ENCODE measurements around the gene EXT2. TPM values are rescaled to one million over a fixed set of nuclear protein-coding genes. Genes with fewer than 3 reads are reported as not detected.
A peak's percentile ranks its signal among the peaks of the same experiment; 100 is the strongest.

The EXT2 gene
- total RNA-seq, 1 donor from 2014 or later: 35.6 TPM

GRCh38 chr11:44188643-44189042 lies 93.2 kb downstream of the EXT2 start:
- H3K9me3 Mint-ChIP-seq: peaks cover 28% of the 10 kb centered on the region
- H3K27ac Mint-ChIP-seq: no peak overlapping the region
- H3K4me3 Mint-ChIP-seq (ENCODE audit: low read depth): no peak overlapping the region
- H3K27me3 Mint-ChIP-seq (ENCODE audit: low read depth): no peaks in the 10 kb centered on the region
- H3K4me1 Mint-ChIP-seq (ENCODE audit: low read depth): peaks cover 37% of the 10 kb centered on the region
- DNase-seq (ENCODE audit: low spot score): no peak
- H3K36me3 Mint-ChIP-seq (ENCODE audit: low read depth): peaks cover 48% of the 10 kb centered on the region
- intact Hi-C loops (cut with micrococcal nuclease): no loop called here

- Mint-ChIP-seq H3K9me3 (peaks cover 28% of the 10 kb centered on the region), H3K27ac (no peak overlapping the region), H3K4me3 (ENCODE audit: low read depth) (no peak overlapping the region), H3K27me3 (ENCODE audit: low read depth) (no peaks in the 10 kb centered on the region), H3K4me1 (ENCODE audit: low read depth) (peaks cover 34% of the 10 kb centered on the region), H3K36me3 (ENCODE audit: low read depth) (peaks cover 59% of the 10 kb centered on the region)
- intact Hi-C loops (cut with micrococcal nuclease): loop anchor here (10.0 kb wide), 2 partner anchors 325 to 335 kb away; no protein-coding TSS in a partner anchor
- no peak for DNase-seq (ENCODE audit: low spot score)
Observed at GRCh38 chr11:44189986-44190882, 94.8 kb downstream of the EXT2 start.

DNA sequence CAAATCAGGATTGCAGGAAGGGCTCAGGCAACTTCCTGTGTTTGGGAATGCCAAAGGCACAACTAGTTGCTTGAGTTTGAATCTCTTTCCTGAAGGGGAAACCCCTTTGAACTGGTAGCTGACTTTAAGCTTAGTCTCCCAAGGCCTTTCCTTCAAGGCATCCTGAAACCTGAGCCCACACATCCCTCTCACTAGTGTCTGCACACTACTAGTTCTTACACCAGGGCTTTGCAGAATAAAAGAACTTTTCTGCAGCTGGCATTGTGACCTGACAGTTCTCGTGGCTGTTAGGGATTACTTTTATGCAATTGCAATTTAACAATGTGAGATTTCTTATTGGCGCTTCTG lies 95.4 kb downstream of the EXT2 start:
- H3K27me3 Mint-ChIP-seq (ENCODE audit: low read depth): no peaks in the 10 kb centered on the region
- H3K9me3 Mint-ChIP-seq: peaks cover 28% of the 10 kb centered on the region
- no peak overlapping the region for H3K4me3 Mint-ChIP-seq (ENCODE audit: low read depth)
- H3K36me3 Mint-ChIP-seq (ENCODE audit: low read depth): peaks cover 59% of the 10 kb centered on the region
- intact Hi-C loops (cut with micrococcal nuclease): loop anchor here (10.0 kb wide), 2 partner anchors 326 to 334 kb away; no protein-coding TSS in a partner anchor
- no peak overlapping the region for H3K27ac Mint-ChIP-seq
- DNase-seq (ENCODE audit: low spot score): no peak
- H3K4me1 Mint-ChIP-seq (ENCODE audit: low read depth): peaks cover 30% of the 10 kb centered on the region

DNA sequence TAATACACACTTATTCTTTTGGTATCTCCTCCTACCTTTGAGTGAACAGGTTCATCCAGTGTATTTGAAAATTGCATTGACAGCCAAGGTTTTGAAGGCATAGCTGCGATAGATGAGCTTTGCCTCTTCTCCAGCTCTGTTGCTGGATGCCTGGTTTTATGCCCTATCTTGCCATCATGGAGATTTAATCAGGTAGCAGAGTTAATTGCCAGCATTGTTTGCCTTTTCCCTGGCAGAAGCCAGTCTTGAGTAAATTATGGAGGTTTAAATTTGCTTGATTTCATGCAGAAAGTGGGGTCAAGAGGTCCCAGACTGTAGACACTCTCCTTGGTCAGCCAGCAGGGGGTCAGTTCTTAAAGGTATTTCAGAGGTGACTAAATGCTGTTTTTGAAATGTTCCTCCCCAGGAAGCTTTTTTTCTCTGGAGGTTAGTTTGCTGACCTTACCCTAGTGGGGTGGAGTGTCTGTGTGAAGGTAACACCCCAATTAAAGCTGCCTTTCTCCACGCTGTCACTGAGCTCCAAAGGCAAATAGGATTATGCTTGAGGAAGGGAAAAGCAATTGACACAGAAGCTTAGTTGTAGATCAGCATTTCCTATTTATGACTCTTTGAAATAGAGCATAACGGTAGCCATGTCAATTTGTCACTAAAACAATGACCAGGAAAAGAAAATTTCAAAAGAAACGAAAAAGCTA lies 96.0 kb downstream of the EXT2 start:
- H3K4me1 Mint-ChIP-seq (ENCODE audit: low read depth): peaks cover 30% of the 10 kb centered on the region
- no peak overlapping the region for H3K4me3 Mint-ChIP-seq (ENCODE audit: low read depth)
- H3K27me3 Mint-ChIP-seq (ENCODE audit: low read depth): no peaks in the 10 kb centered on the region
- intact Hi-C loops (cut with micrococcal nuclease): loop anchor here (2.0 to 10.0 kb wide), 3 partner anchors 21 to 333 kb away; no protein-coding TSS in a partner anchor
- H3K36me3 Mint-ChIP-seq (ENCODE audit: low read depth): peaks cover 62% of the 10 kb centered on the region
- no peak overlapping the region for H3K27ac Mint-ChIP-seq
- DNase-seq (ENCODE audit: low spot score): no peak
- H3K9me3 Mint-ChIP-seq: peaks cover 33% of the 10 kb centered on the region

DNA sequence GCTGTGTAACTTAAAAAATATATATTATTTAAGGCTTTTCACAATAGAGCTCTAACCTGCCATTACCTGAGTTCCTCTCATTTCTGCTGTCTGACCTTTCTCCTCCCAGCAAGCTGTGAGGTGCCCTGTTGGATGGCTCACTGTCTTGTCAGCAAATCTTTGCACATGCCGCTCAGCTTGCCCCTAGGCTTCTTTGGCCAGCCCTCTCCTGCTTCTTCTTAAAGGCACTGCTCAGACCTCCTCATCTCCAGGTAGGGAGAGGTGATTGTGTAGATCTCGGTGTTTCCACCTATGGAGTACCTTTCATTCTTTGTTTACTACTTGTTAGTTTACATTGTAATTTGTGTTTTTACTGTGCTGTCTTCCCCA lies 96.5 kb downstream of the EXT2 start:
- peaks cover 36% of the 10 kb centered on the region for H3K9me3 Mint-ChIP-seq
- peak overlapping the region; percentile 83 for H3K27ac Mint-ChIP-seq
- intact Hi-C loops (cut with micrococcal nuclease): loop anchor here (2.0 to 10.0 kb wide), 3 partner anchors 21 to 333 kb away; no protein-coding TSS in a partner anchor
- H3K36me3 Mint-ChIP-seq (ENCODE audit: low read depth): peaks cover 67% of the 10 kb centered on the region
- DNase-seq (ENCODE audit: low spot score): no peak
- H3K4me3 Mint-ChIP-seq (ENCODE audit: low read depth): no peak overlapping the region
- H3K4me1 Mint-ChIP-seq (ENCODE audit: low read depth): peaks cover 30% of the 10 kb centered on the region
- no peaks in the 10 kb centered on the region for H3K27me3 Mint-ChIP-seq (ENCODE audit: low read depth)

- no peak for DNase-seq (ENCODE audit: low spot score)
- no peaks in the 10 kb centered on the region for H3K27me3 Mint-ChIP-seq (ENCODE audit: low read depth)
- no peak overlapping the region for H3K4me3 Mint-ChIP-seq (ENCODE audit: low read depth)
- H3K9me3 Mint-ChIP-seq: peaks cover 30% of the 10 kb centered on the region
- H3K36me3 Mint-ChIP-seq (ENCODE audit: low read depth): peaks cover 66% of the 10 kb centered on the region
- H3K27ac Mint-ChIP-seq: peak overlapping the region; percentile 83
- intact Hi-C loops (cut with micrococcal nuclease): loop anchor here (2.0 to 10.0 kb wide), 3 partner anchors 20 to 332 kb away; no protein-coding TSS in a partner anchor
- peaks cover 30% of the 10 kb centered on the region for H3K4me1 Mint-ChIP-seq (ENCODE audit: low read depth)
Observed at GRCh38 chr11:44192462-44193100, 97.1 kb downstream of the EXT2 start.

DNA sequence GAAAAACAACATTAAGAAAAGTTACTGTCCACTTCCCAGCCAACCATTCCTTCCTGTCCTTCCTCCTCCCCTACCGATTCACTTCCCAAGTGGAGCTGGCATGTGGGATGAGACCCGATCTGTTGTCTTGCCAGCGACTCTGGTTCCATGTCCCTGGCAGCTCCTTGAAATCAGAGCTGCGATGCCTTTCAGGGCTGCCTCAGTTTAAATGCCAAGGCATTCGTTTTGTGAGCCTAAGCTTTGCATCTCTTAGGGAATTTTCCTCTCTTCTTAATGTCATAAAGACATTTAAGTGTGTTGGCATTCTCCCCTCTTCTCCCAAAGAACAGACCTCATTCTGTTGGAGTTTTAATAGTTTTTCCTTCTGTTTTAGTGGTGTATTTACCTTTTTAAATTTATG lies 98.4 kb downstream of the EXT2 start:
- H3K9me3 Mint-ChIP-seq: peaks cover 18% of the 10 kb centered on the region
- no peak overlapping the region for H3K27ac Mint-ChIP-seq
- no peaks in the 10 kb centered on the region for H3K27me3 Mint-ChIP-seq (ENCODE audit: low read depth)
- H3K4me1 Mint-ChIP-seq (ENCODE audit: low read depth): peaks cover 30% of the 10 kb centered on the region
- peaks cover 66% of the 10 kb centered on the region for H3K36me3 Mint-ChIP-seq (ENCODE audit: low read depth)
- intact Hi-C loops (cut with micrococcal nuclease): loop anchor here (2.0 to 10.0 kb wide), 3 partner anchors 19 to 331 kb away; no protein-coding TSS in a partner anchor
- no peak for DNase-seq (ENCODE audit: low spot score)
- H3K4me3 Mint-ChIP-seq (ENCODE audit: low read depth): no peak overlapping the region

- intact Hi-C loops (cut with micrococcal nuclease): loop anchor here (10.0 kb wide), 2 partner anchors 327 to 333 kb away; no protein-coding TSS in a partner anchor
- peaks cover 56% of the 10 kb centered on the region for H3K36me3 Mint-ChIP-seq (ENCODE audit: low read depth)
- H3K27me3 Mint-ChIP-seq (ENCODE audit: low read depth): no peaks in the 10 kb centered on the region
- no peak for DNase-seq (ENCODE audit: low spot score)
- H3K4me3 Mint-ChIP-seq (ENCODE audit: low read depth): no peak overlapping the region
- no peak overlapping the region for H3K27ac Mint-ChIP-seq
- peaks cover 2% of the 10 kb centered on the region for H3K4me1 Mint-ChIP-seq (ENCODE audit: low read depth)
- peaks cover 8% of the 10 kb centered on the region for H3K9me3 Mint-ChIP-seq
Observed at GRCh38 chr11:44198146-44198724, 102.8 kb downstream of the EXT2 start.

- DNase-seq (ENCODE audit: low spot score): no peak
- Mint-ChIP-seq H3K9me3 (peaks cover 8% of the 10 kb centered on the region), H3K4me3 (ENCODE audit: low read depth) (no peak overlapping the region), H3K4me1 (ENCODE audit: low read depth) (no peaks in the 10 kb centered on the region), H3K27me3 (ENCODE audit: low read depth) (no peaks in the 10 kb centered on the region), H3K27ac (no peak overlapping the region), H3K36me3 (ENCODE audit: low read depth) (peaks cover 47% of the 10 kb centered on the region)
- intact Hi-C loops (cut with micrococcal nuclease): loop anchor here (10.0 kb wide), 2 partner anchors 326 to 334 kb away; no protein-coding TSS in a partner anchor
Observed at GRCh38 chr11:44199298-44199697, 103.8 kb downstream of the EXT2 start.

DNA sequence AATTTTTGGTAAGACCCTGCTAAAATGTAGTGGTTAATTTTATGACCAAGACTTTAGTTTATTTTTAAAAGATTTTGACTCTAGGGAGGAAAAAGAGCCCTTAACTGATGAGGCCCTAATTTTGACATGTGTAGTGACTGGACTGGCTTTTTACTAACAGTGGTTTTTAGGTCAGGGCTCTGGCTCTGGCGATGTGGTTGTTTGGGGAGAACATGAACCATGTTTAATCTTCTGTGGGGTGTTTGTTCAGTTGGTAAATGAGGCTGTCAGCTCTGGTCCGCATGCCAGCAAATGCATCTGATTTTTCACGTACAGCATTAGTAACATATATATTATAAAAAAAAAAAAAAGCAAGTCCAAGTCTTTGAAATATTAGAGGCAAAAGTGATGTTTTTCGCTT lies 104.3 kb downstream of the EXT2 start:
- H3K27me3 Mint-ChIP-seq (ENCODE audit: low read depth): no peaks in the 10 kb centered on the region
- peaks cover 8% of the 10 kb centered on the region for H3K9me3 Mint-ChIP-seq
- peaks cover 42% of the 10 kb centered on the region for H3K36me3 Mint-ChIP-seq (ENCODE audit: low read depth)
- no peak overlapping the region for H3K27ac Mint-ChIP-seq
- no peak overlapping the region for H3K4me3 Mint-ChIP-seq (ENCODE audit: low read depth)
- intact Hi-C loops (cut with micrococcal nuclease): loop anchor here (10.0 kb wide), 2 partner anchors 325 to 335 kb away; no protein-coding TSS in a partner anchor
- no peak for DNase-seq (ENCODE audit: low spot score)
- H3K4me1 Mint-ChIP-seq (ENCODE audit: low read depth): no peaks in the 10 kb centered on the region

- Mint-ChIP-seq H3K27me3 (ENCODE audit: low read depth) (no peaks in the 10 kb centered on the region), H3K4me3 (ENCODE audit: low read depth) (no peak overlapping the region), H3K4me1 (ENCODE audit: low read depth) (no peaks in the 10 kb centered on the region), H3K36me3 (ENCODE audit: low read depth) (peaks cover 37% of the 10 kb centered on the region), H3K9me3 (no peaks in the 10 kb centered on the region), H3K27ac (no peak overlapping the region)
- DNase-seq (ENCODE audit: low spot score): no peak
- intact Hi-C loops (cut with micrococcal nuclease): no loop called here
Observed at GRCh38 chr11:44203270-44204043, 108.0 kb downstream of the EXT2 start.
